ENCODE measurements around the gene TPSAB1. TPM values are rescaled to one million over a fixed set of nuclear protein-coding genes. Genes with fewer than 3 reads are reported as not detected.
A peak's percentile ranks its signal among the peaks of the same experiment; 100 is the strongest.

The TPSAB1 gene
- total RNA-seq, 1 experiment from 2014 or later = not detected

DNA sequence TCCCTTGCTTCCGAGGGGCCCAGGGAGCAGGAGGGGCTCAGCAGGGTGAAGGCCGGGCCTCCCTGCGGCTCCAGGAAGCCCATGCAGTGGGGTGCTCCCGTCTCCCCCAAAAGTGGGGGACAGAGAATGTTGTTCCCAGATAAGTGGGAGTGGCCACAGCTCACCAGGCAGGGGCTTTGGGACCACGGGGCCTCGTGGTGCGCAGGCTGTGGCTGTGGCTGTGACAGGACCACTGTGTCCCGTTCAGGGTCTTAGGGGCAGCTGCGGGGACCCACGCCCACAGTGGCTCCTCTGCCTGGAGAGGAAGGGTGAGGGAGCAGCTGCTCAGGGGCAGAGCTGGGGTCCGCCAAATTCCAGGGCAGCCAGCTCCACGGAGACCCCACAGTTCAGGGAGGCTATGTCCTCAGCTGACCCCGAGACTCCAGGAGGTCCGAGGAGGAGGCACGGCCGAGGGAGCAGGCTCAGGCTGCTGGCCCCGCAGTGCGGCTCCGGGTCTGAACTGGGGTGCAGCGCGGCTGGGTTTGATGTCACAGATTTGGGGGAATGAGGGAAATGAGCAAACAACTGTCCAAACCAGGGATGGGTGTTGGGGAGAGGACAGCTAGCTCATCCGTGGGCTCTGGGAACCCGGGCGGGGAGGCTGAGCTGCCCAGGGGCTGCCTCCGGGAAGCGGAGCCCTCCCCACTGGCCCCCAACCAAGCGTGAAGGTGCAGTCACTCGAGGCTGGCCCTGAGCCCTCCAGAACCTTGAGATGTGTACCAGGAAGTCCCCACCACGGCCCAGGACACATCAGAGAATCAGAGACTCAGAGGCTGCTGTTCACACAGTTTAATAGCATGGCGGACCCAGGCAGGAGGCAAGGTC is 38.8 kb downstream of the TPSAB1 start:
- Histone ChIP-seq H3K9me3 (replicated peaks) (no peaks in the 10 kb centered on the region), H3K4me3 (no peak overlapping the region), H3K27me3 (replicated peaks) (peaks cover 76% of the 10 kb centered on the region), H3K27ac (no peak overlapping the region), H3K4me1 (replicated peaks) (no peaks in the 10 kb centered on the region), H3K36me3 (no peaks in the 10 kb centered on the region)
- DNase-seq (ENCODE audit: low read depth in 1 of 2, low spot score in 2 of 2) = peak in 1 of 2 experiments; percentile 43

DNA sequence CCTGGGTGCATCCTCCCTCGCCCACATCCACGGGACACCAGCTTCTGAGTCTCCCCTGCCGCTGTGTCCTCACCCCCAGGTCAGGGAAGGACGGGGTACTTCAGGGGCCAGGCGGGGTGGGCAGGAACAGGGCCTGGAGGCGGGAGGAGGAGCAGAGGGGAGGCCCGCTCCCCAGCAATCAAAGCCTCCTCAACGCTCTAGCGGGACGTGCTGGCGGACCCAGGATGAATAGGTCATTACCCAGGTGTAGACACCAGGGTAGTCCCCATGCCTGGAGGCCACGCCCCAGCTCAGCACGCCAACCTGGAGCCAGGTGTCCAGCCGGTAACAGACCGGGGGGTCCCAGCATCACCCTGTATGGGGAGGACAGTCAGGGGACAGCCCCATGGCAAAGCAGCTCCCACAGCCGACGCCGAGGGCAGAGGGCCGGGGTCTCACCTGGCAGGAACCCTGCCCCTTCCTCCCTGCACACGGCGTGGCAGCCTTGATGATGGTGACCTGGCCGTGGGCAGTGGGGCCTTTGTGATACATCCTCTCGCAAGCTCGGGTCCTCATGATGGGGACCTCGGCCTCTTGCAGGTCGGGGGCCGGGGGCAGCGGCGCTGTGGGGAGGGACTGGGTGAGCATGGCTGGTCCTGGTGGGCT is 39.6 kb downstream of the TPSAB1 start:
- DNase-seq (ENCODE audit: low read depth in 1 of 2, low spot score in 2 of 2) = peak in 1 of 2 experiments; percentile 46
- Histone ChIP-seq H3K36me3 (no peaks in the 10 kb centered on the region), H3K4me3 (no peak overlapping the region), H3K4me1 (replicated peaks) (no peaks in the 10 kb centered on the region), H3K27ac (no peak overlapping the region), H3K27me3 (replicated peaks) (peaks cover 78% of the 10 kb centered on the region), H3K9me3 (replicated peaks) (no peaks in the 10 kb centered on the region)

DNA sequence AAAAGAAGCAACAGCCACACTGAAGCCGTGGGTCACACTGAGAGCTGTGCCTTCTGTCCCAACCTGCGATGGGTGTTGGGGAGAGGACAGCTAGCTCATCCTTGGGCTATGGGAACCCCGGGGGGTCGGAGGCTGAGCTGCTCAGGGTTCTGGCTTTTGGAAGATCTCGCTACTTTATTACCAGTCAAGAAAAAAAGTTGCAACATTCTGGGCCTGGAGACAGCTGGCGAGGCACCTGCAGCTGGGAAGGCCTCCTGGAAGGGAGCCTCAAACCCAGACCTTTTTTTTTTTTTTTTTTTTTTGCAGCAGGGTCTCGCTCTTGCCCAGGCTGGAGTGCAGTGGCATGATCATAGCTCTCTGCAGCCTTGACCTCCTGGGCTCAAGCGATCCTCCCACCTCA is 40.3 kb downstream of the TPSAB1 start:
- Histone ChIP-seq H3K4me1 (replicated peaks) (no peaks in the 10 kb centered on the region), H3K4me3 (no peak overlapping the region), H3K9me3 (replicated peaks) (no peaks in the 10 kb centered on the region), H3K36me3 (no peaks in the 10 kb centered on the region), H3K27me3 (replicated peaks) (peaks cover 80% of the 10 kb centered on the region), H3K27ac (no peak overlapping the region)
- DNase-seq (ENCODE audit: low read depth in 1 of 2, low spot score in 2 of 2) = no peak

DNA sequence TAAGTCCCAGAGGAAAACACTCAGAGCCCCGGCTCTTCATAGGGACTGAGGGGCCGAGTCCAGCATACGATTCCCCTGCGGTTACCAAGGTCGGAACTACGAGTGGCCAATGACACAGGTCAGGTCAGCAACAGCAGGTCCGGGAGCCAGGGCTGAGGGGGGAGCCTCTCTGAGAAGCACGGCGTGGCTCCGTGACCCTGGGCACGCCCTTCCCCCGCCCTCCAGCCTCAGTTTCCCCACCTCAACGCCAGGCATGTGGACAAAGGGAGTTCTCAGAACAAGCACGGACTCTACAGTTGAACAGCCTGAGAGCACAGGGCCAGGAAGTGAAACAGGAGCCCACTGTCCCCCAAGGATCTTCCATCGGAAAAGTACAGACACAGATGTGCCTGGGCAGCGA is 41.0 kb downstream of the TPSAB1 start:
- Histone ChIP-seq H3K9me3 (replicated peaks) (no peaks in the 10 kb centered on the region), H3K4me3 (no peak overlapping the region), H3K36me3 (no peaks in the 10 kb centered on the region), H3K27me3 (replicated peaks) (peaks cover 83% of the 10 kb centered on the region), H3K27ac (no peak overlapping the region), H3K4me1 (replicated peaks) (no peaks in the 10 kb centered on the region)
- DNase-seq (ENCODE audit: low read depth in 1 of 2, low spot score in 2 of 2) = no peak

DNA sequence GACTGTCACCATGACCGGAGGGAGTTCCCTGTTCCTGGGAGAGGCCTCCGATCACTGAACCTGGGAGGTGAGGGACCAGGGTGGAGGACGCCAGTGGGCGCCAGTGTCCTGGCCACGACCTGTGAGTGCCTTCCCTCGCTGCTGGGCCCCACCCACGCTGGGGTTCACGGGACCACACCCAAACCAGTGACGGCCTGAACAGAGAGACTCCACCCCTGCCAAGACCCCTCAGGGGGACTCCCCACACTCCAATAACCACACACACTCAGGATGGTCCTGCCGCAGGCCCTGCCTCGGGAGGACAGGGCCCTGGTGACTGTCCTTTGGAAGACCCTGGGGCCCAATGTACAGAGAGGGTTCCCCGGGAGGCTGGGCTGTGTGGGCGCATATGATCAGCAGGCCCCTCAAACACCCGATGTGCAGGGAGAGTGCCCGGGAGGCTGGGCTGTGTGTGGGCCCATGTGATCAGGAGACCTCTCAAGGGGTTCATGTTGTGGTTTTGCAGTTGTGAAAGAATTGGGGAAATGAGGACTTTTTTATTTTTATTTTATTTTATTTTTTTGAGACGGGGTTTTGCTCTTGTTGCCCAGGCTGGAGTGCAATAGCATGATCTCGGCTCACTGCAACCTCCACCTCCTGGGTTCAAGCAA is 41.9 kb downstream of the TPSAB1 start:
- no peak overlapping the region for H3K27ac ChIP-seq
- H3K9me3 ChIP-seq (replicated peaks) = no peaks in the 10 kb centered on the region
- no peak for DNase-seq (ENCODE audit: low read depth in 1 of 2, low spot score in 2 of 2)
- no peaks in the 10 kb centered on the region for H3K4me1 ChIP-seq (replicated peaks)
- H3K27me3 ChIP-seq (replicated peaks) = peaks cover 87% of the 10 kb centered on the region
- no peaks in the 10 kb centered on the region for H3K36me3 ChIP-seq
- no peak overlapping the region for H3K4me3 ChIP-seq

DNA sequence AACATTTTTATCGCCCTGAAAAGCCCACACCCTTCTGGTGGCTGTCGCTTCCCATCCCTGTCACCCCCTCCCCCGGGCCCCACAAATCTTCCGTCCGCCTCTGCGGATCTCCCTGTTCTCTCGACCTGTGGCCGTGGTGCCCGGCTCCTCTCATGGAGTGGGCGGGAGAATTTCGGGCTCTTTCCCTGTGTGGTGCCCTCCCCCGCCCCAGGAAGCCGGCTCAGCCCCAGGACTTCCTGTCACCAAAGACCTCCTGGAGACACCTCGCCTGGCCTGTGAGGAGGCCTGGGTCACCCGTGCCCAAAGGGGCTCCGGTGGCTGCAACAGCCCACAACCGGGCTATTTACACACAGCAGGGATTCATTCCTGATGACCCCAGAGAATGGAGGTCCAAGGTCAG is 42.8 kb downstream of the TPSAB1 start:
- no peak for DNase-seq (ENCODE audit: low read depth in 1 of 2, low spot score in 2 of 2)
- Histone ChIP-seq H3K27me3 (replicated peaks) (peaks cover 89% of the 10 kb centered on the region), H3K36me3 (no peaks in the 10 kb centered on the region), H3K27ac (no peak overlapping the region), H3K9me3 (replicated peaks) (no peaks in the 10 kb centered on the region), H3K4me3 (no peak overlapping the region), H3K4me1 (replicated peaks) (no peaks in the 10 kb centered on the region)

DNA sequence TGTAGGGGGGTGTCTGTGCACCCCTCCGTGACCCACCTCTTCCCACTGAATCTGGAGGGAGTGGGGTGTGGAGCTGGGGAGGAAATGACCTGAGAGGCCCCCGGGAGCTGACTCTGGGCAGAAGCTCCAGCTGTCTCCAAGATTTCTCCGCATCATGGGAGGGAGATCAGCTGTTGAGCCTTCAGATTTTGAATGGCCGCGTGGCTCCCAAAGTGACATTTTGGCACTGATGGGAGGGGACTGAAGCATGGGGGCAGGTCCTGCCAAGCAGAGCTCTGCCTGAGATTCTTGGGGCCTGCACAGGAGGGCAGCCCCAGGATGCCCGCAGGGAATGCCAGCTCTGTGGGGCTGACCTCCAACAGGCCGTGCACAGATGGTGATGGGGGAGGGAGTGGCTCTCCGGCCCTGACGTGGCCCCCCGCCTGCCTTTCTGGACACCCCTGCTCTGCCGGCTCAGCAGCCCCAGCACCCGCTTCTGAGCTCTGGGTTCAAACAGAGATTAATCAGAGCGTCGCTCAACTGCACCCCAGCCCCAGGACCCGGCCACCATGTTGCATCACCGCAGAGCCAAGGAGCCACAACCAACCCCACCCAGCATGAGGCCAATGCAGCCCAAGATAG is 43.6 kb downstream of the TPSAB1 start:
- H3K4me1 ChIP-seq (replicated peaks) = no peaks in the 10 kb centered on the region
- no peaks in the 10 kb centered on the region for H3K36me3 ChIP-seq
- no peaks in the 10 kb centered on the region for H3K9me3 ChIP-seq (replicated peaks)
- H3K4me3 ChIP-seq = no peak overlapping the region
- peaks cover 89% of the 10 kb centered on the region for H3K27me3 ChIP-seq (replicated peaks)
- no peak for DNase-seq (ENCODE audit: low read depth in 1 of 2, low spot score in 2 of 2)
- no peak overlapping the region for H3K27ac ChIP-seq

DNA sequence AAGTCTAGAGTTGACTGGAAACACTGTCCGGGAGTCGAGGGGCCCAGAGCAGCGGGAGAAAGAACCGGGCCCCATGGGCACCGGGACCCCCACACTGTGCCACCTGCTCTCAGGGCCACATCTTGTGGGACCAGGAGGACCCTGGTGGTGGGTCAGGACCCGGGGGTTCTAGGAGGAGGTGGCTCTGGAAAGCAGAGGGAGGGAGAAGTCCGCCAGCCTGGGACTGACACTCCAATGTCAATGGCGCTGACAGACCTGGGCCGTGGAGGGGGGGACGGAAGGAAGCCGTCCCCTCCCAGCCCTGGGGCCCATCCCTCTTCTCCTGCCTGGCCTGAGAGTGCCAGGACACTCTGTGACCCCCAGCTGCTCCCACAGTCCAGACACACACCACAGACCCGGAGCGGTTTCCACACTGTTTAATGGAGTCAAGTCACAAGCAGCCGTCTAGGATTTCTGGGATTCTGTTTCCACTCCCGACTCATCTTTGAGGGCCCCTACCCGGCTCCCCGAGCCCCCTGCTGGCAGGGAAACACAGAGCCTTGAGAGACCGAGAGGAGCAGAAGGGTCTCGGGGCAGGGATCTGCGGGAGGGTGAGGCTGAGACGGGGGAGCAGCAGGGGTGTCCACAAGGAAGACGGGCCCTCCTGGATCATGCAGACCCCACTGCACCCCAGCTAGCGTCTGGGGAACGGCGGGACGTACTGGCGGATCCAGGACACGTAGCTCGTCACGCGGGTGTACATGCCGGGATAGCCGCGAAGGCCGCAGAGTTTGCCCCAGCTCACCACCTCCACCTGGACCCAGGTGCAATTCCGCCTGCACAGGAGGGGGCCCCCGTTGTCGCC is 45.4 kb downstream of the TPSAB1 start:
- Histone ChIP-seq H3K27ac (no peak overlapping the region), H3K9me3 (replicated peaks) (no peaks in the 10 kb centered on the region), H3K4me1 (replicated peaks) (no peaks in the 10 kb centered on the region), H3K4me3 (no peak overlapping the region), H3K36me3 (no peaks in the 10 kb centered on the region), H3K27me3 (replicated peaks) (peaks cover 88% of the 10 kb centered on the region)
- no peak for DNase-seq (ENCODE audit: low read depth in 1 of 2, low spot score in 2 of 2)

DNA sequence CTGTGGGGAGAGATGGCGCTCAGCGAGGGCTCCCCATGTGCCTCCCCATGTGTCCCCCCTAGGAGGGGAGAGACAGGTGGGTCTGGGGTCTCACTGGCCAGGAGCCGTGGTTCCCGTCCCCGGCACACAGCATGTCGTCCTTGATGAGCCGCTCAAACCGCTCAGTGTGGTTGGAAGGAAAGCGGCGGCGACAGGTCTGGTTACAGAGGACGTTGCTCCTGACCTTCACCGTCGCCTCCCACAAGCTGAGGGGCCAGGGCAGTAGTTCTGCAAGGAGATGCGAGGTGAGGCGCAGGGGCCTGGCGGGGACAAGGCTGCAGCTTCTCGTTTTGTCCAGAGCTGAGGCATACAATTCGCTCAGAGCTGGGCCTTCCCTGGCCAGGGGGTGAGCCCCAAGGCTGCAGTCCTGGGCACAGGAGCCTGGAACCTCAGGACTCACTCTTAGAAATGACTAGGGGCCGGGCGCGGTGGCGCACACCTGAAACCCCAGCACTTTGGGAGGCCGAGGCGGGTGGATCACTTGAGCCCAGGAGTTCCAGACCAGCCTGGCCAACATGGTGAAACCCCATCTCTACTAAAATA is 46.1 kb downstream of the TPSAB1 start:
- Histone ChIP-seq H3K27me3 (replicated peaks) (peaks cover 90% of the 10 kb centered on the region), H3K4me1 (replicated peaks) (no peaks in the 10 kb centered on the region), H3K27ac (no peak overlapping the region), H3K4me3 (no peak overlapping the region), H3K9me3 (replicated peaks) (no peaks in the 10 kb centered on the region), H3K36me3 (no peaks in the 10 kb centered on the region)
- no peak for DNase-seq (ENCODE audit: low read depth in 1 of 2, low spot score in 2 of 2)

DNA sequence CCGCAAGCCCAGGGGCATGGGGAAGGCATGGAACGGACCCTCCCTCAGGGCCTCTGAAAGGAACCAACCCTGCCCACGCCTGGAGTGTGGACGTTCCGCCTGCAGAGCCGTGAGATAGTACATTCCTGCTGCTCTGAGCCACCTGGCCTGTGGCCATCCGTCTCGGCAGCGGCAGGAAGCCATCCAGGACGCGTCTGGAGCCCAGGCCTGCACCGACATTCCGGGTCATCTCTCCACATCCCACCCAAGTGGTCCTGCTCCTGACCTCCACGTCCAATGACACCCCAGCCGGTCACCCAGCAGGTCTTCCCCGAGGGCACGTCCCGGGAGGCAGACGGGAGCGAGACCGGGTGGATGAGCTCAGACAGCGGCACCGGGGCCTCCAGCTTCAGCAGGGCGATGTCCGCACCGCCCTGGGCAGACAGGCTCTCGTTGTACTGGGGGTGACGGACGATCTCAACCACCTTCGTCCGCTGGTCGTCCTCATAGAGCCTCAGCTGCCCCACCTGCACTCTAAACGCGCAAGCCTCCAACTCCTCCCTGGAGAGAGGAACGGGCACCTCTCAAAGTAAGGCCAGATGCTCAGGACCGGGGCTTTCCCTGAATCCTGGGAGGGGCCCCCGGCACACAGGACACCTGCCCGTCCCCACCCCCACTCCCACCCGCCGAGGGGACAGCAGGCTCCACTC is 47.6 kb downstream of the TPSAB1 start:
- no peak overlapping the region for H3K4me3 ChIP-seq
- H3K4me1 ChIP-seq (replicated peaks) = no peaks in the 10 kb centered on the region
- H3K9me3 ChIP-seq (replicated peaks) = no peaks in the 10 kb centered on the region
- peaks cover 82% of the 10 kb centered on the region for H3K27me3 ChIP-seq (replicated peaks)
- no peak for DNase-seq (ENCODE audit: low read depth in 1 of 2, low spot score in 2 of 2)
- no peaks in the 10 kb centered on the region for H3K36me3 ChIP-seq
- H3K27ac ChIP-seq = no peak overlapping the region

DNA sequence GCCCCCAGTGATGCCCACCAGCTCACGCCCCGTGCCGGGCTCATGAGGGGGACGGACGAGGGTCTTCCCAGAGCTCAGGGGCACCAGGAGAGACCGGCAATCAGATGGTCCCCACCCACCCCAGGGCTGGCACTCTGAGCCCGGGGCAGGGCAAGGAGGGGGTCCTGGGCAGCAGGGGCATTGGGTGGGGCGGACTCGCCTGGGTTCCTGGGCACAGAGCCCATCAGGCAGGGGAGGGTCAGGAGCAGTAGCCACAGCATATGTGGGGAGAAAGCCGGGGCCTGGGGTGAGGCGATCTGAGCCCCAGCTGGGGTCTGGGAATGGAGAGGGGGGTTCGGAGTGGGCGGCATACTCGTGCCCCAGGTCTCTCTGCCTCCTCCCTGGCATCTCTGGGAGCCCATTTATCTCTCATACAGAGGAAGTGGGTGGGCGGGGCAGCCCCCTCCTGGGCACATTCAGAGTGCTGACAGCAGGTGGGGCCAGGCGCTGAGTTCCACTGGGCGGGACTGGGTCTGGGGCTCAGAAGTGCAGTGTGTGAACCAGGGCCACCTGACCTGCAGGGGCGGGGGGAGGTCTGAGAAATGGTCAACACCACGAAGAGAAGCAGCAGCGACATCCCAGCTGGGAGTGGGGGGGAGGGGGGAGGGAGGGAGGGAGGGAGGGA is 48.4 kb downstream of the TPSAB1 start:
- Histone ChIP-seq H3K4me3 (no peak overlapping the region), H3K27me3 (replicated peaks) (peaks cover 76% of the 10 kb centered on the region), H3K4me1 (replicated peaks) (no peaks in the 10 kb centered on the region), H3K9me3 (replicated peaks) (no peaks in the 10 kb centered on the region), H3K27ac (no peak overlapping the region), H3K36me3 (no peaks in the 10 kb centered on the region)
- no peak for DNase-seq (ENCODE audit: low read depth in 1 of 2, low spot score in 2 of 2)

DNA sequence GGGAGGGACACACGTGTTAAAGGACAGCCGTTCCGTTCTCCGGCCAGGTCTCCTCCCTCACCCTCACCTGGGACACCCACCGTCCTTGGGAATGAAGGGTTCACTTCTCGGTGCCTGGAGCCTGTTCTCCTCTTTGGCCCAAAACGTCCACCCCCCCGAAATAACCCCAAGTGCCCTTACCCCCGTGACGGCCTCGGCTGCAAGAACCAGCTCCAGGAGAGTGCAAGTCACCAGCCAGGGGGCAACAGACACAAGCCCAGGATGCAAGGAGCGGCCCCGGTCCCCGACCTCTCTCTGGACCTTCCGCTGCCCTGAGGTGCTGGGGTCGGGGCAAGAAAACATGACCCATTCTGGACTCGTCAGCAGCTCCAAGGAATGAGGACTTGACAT is 49.0 kb downstream of the TPSAB1 start:
- DNase-seq (ENCODE audit: low read depth in 1 of 2, low spot score in 2 of 2) = no peak
- H3K27ac ChIP-seq = no peak overlapping the region
- H3K9me3 ChIP-seq (replicated peaks) = no peaks in the 10 kb centered on the region

More for the DNA sequence above, 49.0 kb downstream of the TPSAB1 start:
- Histone ChIP-seq H3K27me3 (replicated peaks) (peaks cover 72% of the 10 kb centered on the region), H3K36me3 (no peaks in the 10 kb centered on the region), H3K4me3 (no peak overlapping the region), H3K4me1 (replicated peaks) (no peaks in the 10 kb centered on the region)
